CD14-positive monocyte (primary cell): ENCODE data around the gene DDO. TPM values are rescaled to one million over a fixed set of nuclear protein-coding genes. Genes with fewer than 3 reads are reported as not detected.
A peak's percentile ranks its signal among the peaks of the same experiment; 100 is the strongest.

ENCODE experiments used
- DNase-seq, 3 donors: peaks; one replicate each; pipeline ENCODE4 v3.0.0-alpha.2; 2011 to 2022
- H2AFZ ChIP-seq: 2 replicates; pipeline ENCODE4 v1.6.0; 2012; ENCODE audit warnings: mild to moderate bottlenecking, low read depth, low read length, inconsistent platforms; ENCODE audit not compliant: insufficient read depth, poor library complexity, severe bottlenecking
- H3K27ac ChIP-seq, 2 donors: 1 replicate in 1 of 2; 2 replicates in 1 of 2; pipeline ENCODE4 v1.5.1; 2012 to 2013; ENCODE audit warnings: low read length in 2 of 2, control low read depth in 1 of 2, inconsistent platforms in 1 of 2, low read depth in 1 of 2, mild to moderate bottlenecking in 1 of 2
- H3K27me3 ChIP-seq, 2 donors: one replicate each; pipeline versions ENCODE4 v1.6.0 to v1.6.1; 2011 to 2013; ENCODE audit warnings: low read length in 2 of 2; ENCODE audit not compliant: control insufficient read depth in 2 of 2, insufficient read depth in 2 of 2
- H3K36me3 ChIP-seq, 2 donors: replicated peaks in 1 of 2; 1 replicate in 1 of 2; 2 replicates in 1 of 2; pipeline versions ENCODE4 v1.5.1 to v1.6.1; 2012 to 2013; ENCODE audit warnings: low read length in 2 of 2, control low read depth in 1 of 2, inconsistent platforms in 1 of 2, mild to moderate bottlenecking in 1 of 2; ENCODE audit not compliant: insufficient read depth in 2 of 2, control insufficient read depth in 1 of 2
- H3K4me1 ChIP-seq, 2 donors: 1 replicate in 1 of 2; 2 replicates in 1 of 2; pipeline versions ENCODE4 v1.5.1 to v1.6.1; 2012 to 2013; ENCODE audit warnings: low read length in 2 of 2, control low read depth in 1 of 2, inconsistent platforms in 1 of 2, mild to moderate bottlenecking in 1 of 2, moderate library complexity in 1 of 2; ENCODE audit not compliant: insufficient read depth in 2 of 2, control insufficient read depth in 1 of 2
- H3K4me2 ChIP-seq: replicated peaks from 2 replicates; pipeline ENCODE3; 2012; ENCODE audit warnings: low read length, moderate library complexity, mild to moderate bottlenecking; ENCODE audit not compliant: poor library complexity, severe bottlenecking; ENCODE audit errors: extremely low read depth
- H3K4me3 ChIP-seq, 3 experiments: fragments of 200-600 bp in 1 of 3; sonication (generic) in 1 of 3; replicated peaks in 1 of 3; 1 replicate in 2 of 3; 2 replicates in 1 of 3; pipeline ENCODE4 v1.5.1; 2011 to 2013; ENCODE audit warnings: low read length in 3 of 3, mild to moderate bottlenecking in 3 of 3, control low read depth in 2 of 3, low read depth in 2 of 3, inconsistent platforms in 1 of 3, moderate library complexity in 1 of 3
- H3K79me2 ChIP-seq: 2 replicates; pipeline ENCODE4 v1.6.0; 2012; ENCODE audit warnings: mild to moderate bottlenecking, control low read depth, inconsistent platforms, low read length, moderate library complexity; ENCODE audit not compliant: insufficient read depth
- H3K9ac ChIP-seq: 2 replicates; pipeline ENCODE4 v1.6.0; 2017; ENCODE audit warnings: low read length, mild to moderate bottlenecking; ENCODE audit not compliant: insufficient read depth, poor library complexity, severe bottlenecking
- H3K9me3 ChIP-seq, 2 donors: replicated peaks in 1 of 2; 1 replicate in 1 of 2; 2 replicates in 1 of 2; pipeline versions ENCODE4 v1.5.1 to v1.6.1; 2012 to 2013; ENCODE audit warnings: low read length in 2 of 2, control low read depth in 1 of 2; ENCODE audit not compliant: control insufficient read depth in 1 of 2, insufficient read depth in 1 of 2
- H4K20me1 ChIP-seq: 2 replicates; pipeline ENCODE4 v1.6.0; 2012; ENCODE audit warnings: mild to moderate bottlenecking, low read length, control low read depth, moderate library complexity; ENCODE audit not compliant: insufficient read depth
- H3K27ac Mint-ChIP-seq, 7 donors: one replicate each; pipeline ENCODE4 v1.8.0; 2020; ENCODE audit warnings: mild to moderate bottlenecking in 7 of 7, mixed read lengths in 7 of 7, moderate library complexity in 6 of 7, inconsistent platforms in 2 of 7
- H3K27me3 Mint-ChIP-seq, 3 donors: one replicate each; pipeline ENCODE4 v1.8.0; 2021 to 2022; ENCODE audit warnings: low read depth in 3 of 3, mild to moderate bottlenecking in 3 of 3, mixed read lengths in 3 of 3, moderate library complexity in 3 of 3, inconsistent platforms in 1 of 3
- H3K36me3 Mint-ChIP-seq, 2 donors: one replicate each; pipeline ENCODE4 v1.8.0; 2020; ENCODE audit warnings: mixed read lengths in 2 of 2, inconsistent platforms in 1 of 2, mild to moderate bottlenecking in 1 of 2
- H3K4me1 Mint-ChIP-seq: one replicate; pipeline ENCODE4 v1.8.0; 2020; ENCODE audit warnings: mild to moderate bottlenecking, mixed read lengths
- H3K4me3 Mint-ChIP-seq, 2 donors: one replicate each; pipeline ENCODE4 v1.8.0; 2020; ENCODE audit warnings: mild to moderate bottlenecking in 2 of 2, mixed read lengths in 2 of 2, moderate library complexity in 1 of 2
- H3K9me3 Mint-ChIP-seq, 7 donors: one replicate each; pipeline ENCODE4 v1.8.0; 2020 to 2022; ENCODE audit warnings: mixed read lengths in 7 of 7, mild to moderate bottlenecking in 6 of 7, moderate library complexity in 6 of 7, inconsistent platforms in 2 of 7
- CTCF ChIP-seq: fragments of 200-600 bp; IDR thresholded peaks from one replicate; pipeline ENCODE4 v1.8.0; 2022; ENCODE audit warnings: antibody characterized with exemption, mild to moderate bottlenecking
- WGBS: methylation state at CpG from one replicate; pipeline ENCODE4 v1.1.5; 2013; ENCODE audit warnings: missing lambda C conversion rate; ENCODE audit not compliant: insufficient coverage; 5-methylcytosine and 5-hydroxymethylcytosine counted together
- intact Hi-C, 2 donors: fragments of 100-400 bp; cut with micrococcal nuclease; formaldehyde crosslinking; loops; one replicate each; pipeline versions ENCODE4 v1.15.0 to v1.15.1; 2023
- polyA plus RNA-seq, 3 donors: library from polyadenylated mRNA; depleted of rRNA in 1 of 3; unstranded in 2 of 3; stranded (reverse) in 1 of 3; fragments of 300-500 nt in 2 of 3; fragments of >200 nt in 1 of 3; fragmentation: Illumina TruSeq in 2 of 3; gene quantifications; 1 replicate in 2 of 3; 2 replicates in 1 of 3; pipeline ENCODE4 v1.2.3, GENCODE V29; 2012 to 2021

DDO gene
- polyA plus RNA-seq, 3 donors: 0.24 to 2.2 (median 0.95) TPM

GRCh38 chr6:110404607-110405006, 10.8 kb downstream of the DDO start:
- Histone ChIP-seq H3K36me3 (no peaks in the 10 kb centered on the region), H3K4me3 (no peak overlapping the region), H3K9ac (no peak overlapping the region), H3K79me2 (no peaks in the 10 kb centered on the region), H3K27ac (no peak overlapping the region), H4K20me1 (no peaks in the 10 kb centered on the region), H2AFZ (no peak overlapping the region), H3K4me2 (no peak overlapping the region), H3K27me3 (no peaks in the 10 kb centered on the region), H3K9me3 (no peaks in the 10 kb centered on the region), H3K4me1 (peaks cover 0 to 3% of the 10 kb centered on the region in 2 donors)
- DNase-seq: peak in 1 of 3 donors; percentile 11
- no peak overlapping the region for H3K27ac Mint-ChIP-seq
- H3K27me3 Mint-ChIP-seq: no peaks in the 10 kb centered on the region
- 43% methylated on average over 2 of the region's 8 CpGs for WGBS
- H3K4me1 Mint-ChIP-seq: peaks cover 10% of the 10 kb centered on the region
- H3K4me3 Mint-ChIP-seq: no peak overlapping the region
- intact Hi-C loops: no loop called here
- no peak for TF ChIP-seq CTCF
- H3K9me3 Mint-ChIP-seq: peaks cover 0 to 2% (median 0%) of the 10 kb centered on the region in 7 donors
- H3K36me3 Mint-ChIP-seq: peaks cover 11 to 12% of the 10 kb centered on the region in 2 donors

GRCh38 chr6:110401585-110402176, 13.7 kb downstream of the DDO start:
- Mint-ChIP-seq H3K27me3 (peaks cover 0 to 2% (median 2%) of the 10 kb centered on the region in 3 donors), H3K4me3 (no peak overlapping the region), H3K4me1 (peaks cover 18% of the 10 kb centered on the region), H3K27ac (no peak overlapping the region), H3K36me3 (peaks cover 11 to 12% of the 10 kb centered on the region in 2 donors), H3K9me3 (peaks cover 0 to 2% (median 0%) of the 10 kb centered on the region in 7 donors)
- DNase-seq: no peak
- H3K27me3 ChIP-seq: no peaks in the 10 kb centered on the region
- H3K36me3 ChIP-seq: no peaks in the 10 kb centered on the region
- no peaks in the 10 kb centered on the region for H3K9me3 ChIP-seq
- no peak for TF ChIP-seq CTCF
- H3K9ac ChIP-seq: no peak overlapping the region
- H3K27ac ChIP-seq: no peak overlapping the region
- H4K20me1 ChIP-seq: no peaks in the 10 kb centered on the region
- no peak overlapping the region for H3K4me2 ChIP-seq
- intact Hi-C loops: no loop called here
- no peak overlapping the region for H3K4me3 ChIP-seq
- H3K4me1 ChIP-seq: peaks cover 3 to 5% of the 10 kb centered on the region in 2 donors
- H3K79me2 ChIP-seq: no peaks in the 10 kb centered on the region
- H2AFZ ChIP-seq: no peak overlapping the region
- no CpG with 5 or more reads among the region's 4 CpGs for WGBS
